Measurements from ENCODE around the gene MRPS18C. TPM values are rescaled to one million over a fixed set of nuclear protein-coding genes. Genes with fewer than 3 reads are reported as not detected.

The MRPS18C gene
- total and polyA plus RNA-seq, 2 donors (not counting 1 experiment from before 2014, with no cell fraction given) = 22.0 to 33.4 TPM

DNA sequence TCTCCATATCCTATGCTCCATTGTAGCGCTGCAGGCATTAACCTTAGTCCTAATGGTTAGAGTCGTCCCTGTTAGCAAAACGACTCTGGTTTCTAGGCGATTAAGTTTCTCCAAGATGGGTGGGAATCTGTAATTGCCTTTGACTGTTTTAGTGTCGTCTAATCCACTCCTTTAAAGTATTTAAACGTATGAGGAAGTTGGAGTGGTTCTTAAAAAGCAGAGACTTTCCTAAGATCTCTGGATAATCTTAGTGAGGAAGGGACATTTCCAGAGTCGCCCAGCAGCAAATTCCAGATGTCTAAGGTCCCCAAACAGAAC lies 285 bp downstream of the MRPS18C start:
- Histone ChIP-seq H3K4me1 (ENCODE audit: control insufficient read depth, extremely low read depth, insufficient read depth, low read length) (no peaks in the 10 kb centered on the region), H3K27ac (ENCODE audit: insufficient read depth, low read length) (peak overlapping the region; percentile 92), H3K9ac (ENCODE audit: insufficient read depth, low read length) (peak overlapping the region; percentile 80), H2AFZ (ENCODE audit: low read length) (peak overlapping the region; percentile 100), H3K4me3 (replicated peaks in 1 of 4; ENCODE audit: control extremely low read depth in 1 of 4, insufficient read depth in 1 of 4, low read depth in 3 of 4, low read length in 4 of 4) (peak overlapping the region; percentile 65 to 99 (median 90)), H3K27me3 (ENCODE audit: control insufficient read depth, insufficient read depth, low read length) (no peaks in the 10 kb centered on the region), H3K36me3 (ENCODE audit: control insufficient read depth, insufficient read depth, low read length) (peaks cover 11% of the 10 kb centered on the region), H3K4me2 (ENCODE audit: extremely low read depth, insufficient read depth, low read length) (peak overlapping the region; percentile 89), H3K79me2 (ENCODE audit: control insufficient read depth, insufficient read depth, low read length) (peaks cover 39% of the 10 kb centered on the region), H3K9me3 (ENCODE audit: control insufficient read depth, insufficient read depth, low read depth, low read length) (no peaks in the 10 kb centered on the region), H4K20me1 (ENCODE audit: control insufficient read depth, extremely low read depth, insufficient read depth, low read length) (no peaks in the 10 kb centered on the region)
- no peak for DNase-seq (ENCODE audit: low read depth in 2 of 2)
- TF ChIP-seq, protein P1, sequence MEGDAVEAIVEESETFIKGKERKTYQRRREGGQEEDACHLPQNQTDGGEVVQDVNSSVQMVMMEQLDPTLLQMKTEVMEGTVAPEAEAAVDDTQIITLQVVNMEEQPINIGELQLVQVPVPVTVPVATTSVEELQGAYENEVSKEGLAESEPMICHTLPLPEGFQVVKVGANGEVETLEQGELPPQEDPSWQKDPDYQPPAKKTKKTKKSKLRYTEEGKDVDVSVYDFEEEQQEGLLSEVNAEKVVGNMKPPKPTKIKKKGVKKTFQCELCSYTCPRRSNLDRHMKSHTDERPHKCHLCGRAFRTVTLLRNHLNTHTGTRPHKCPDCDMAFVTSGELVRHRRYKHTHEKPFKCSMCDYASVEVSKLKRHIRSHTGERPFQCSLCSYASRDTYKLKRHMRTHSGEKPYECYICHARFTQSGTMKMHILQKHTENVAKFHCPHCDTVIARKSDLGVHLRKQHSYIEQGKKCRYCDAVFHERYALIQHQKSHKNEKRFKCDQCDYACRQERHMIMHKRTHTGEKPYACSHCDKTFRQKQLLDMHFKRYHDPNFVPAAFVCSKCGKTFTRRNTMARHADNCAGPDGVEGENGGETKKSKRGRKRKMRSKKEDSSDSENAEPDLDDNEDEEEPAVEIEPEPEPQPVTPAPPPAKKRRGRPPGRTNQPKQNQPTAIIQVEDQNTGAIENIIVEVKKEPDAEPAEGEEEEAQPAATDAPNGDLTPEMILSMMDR (conservative IDR thresholded peaks at IDR 0.05 in 1 of 2, IDR thresholded peaks at IDR 0.05 in 1 of 2; ENCODE audit: low read depth in 1 of 2, low read length in 2 of 2) = no peak
- TF ChIP-seq EZH2 (IDR thresholded peaks at IDR 0.05; ENCODE audit: low read length, missing control alignments) = no peak

DNA sequence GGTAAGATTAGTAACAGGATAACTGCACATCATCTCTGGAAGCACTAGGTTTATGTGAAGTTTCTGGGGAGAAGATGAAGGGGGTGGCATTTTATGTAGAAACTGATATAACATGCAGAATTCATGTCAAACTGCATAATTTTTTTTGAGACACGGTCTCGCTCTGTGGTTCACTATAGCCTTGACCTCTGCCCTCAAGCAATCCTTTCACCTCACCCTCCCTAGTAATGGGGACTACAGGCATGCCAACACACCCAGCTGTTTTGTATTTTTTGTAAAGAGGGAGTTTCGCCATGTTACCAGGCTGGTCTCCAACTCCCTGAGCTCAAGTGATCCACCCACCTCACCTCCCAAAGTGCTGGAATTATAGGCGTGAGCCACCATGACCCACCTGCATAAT lies 17.6 kb downstream of the MRPS18C start:
- no peaks in the 10 kb centered on the region for H3K79me2 ChIP-seq (ENCODE audit: control insufficient read depth, insufficient read depth, low read length)
- no peak overlapping the region for H3K27ac ChIP-seq (ENCODE audit: insufficient read depth, low read length)
- H3K27me3 ChIP-seq (ENCODE audit: control insufficient read depth, insufficient read depth, low read length) = no peaks in the 10 kb centered on the region
- H3K9me3 ChIP-seq (ENCODE audit: control insufficient read depth, insufficient read depth, low read depth, low read length) = no peaks in the 10 kb centered on the region
- H3K4me3 ChIP-seq (replicated peaks in 1 of 4; ENCODE audit: control extremely low read depth in 1 of 4, insufficient read depth in 1 of 4, low read depth in 3 of 4, low read length in 4 of 4) = no peak overlapping the region
- TF ChIP-seq EZH2 (IDR thresholded peaks at IDR 0.05; ENCODE audit: low read length, missing control alignments) = no peak
- TF ChIP-seq, protein P1 (conservative IDR thresholded peaks at IDR 0.05 in 1 of 2, IDR thresholded peaks at IDR 0.05 in 1 of 2; ENCODE audit: low read depth in 1 of 2, low read length in 2 of 2) = no peak
- no peak overlapping the region for H2AFZ ChIP-seq (ENCODE audit: low read length)
- no peaks in the 10 kb centered on the region for H3K4me1 ChIP-seq (ENCODE audit: control insufficient read depth, extremely low read depth, insufficient read depth, low read length)
- no peak for DNase-seq (ENCODE audit: low read depth in 2 of 2)
- peaks cover 1% of the 10 kb centered on the region for H3K36me3 ChIP-seq (ENCODE audit: control insufficient read depth, insufficient read depth, low read length)
- H3K9ac ChIP-seq (ENCODE audit: insufficient read depth, low read length) = no peak overlapping the region
- H4K20me1 ChIP-seq (ENCODE audit: control insufficient read depth, extremely low read depth, insufficient read depth, low read length) = no peaks in the 10 kb centered on the region
- no peak overlapping the region for H3K4me2 ChIP-seq (ENCODE audit: extremely low read depth, insufficient read depth, low read length)

DNA sequence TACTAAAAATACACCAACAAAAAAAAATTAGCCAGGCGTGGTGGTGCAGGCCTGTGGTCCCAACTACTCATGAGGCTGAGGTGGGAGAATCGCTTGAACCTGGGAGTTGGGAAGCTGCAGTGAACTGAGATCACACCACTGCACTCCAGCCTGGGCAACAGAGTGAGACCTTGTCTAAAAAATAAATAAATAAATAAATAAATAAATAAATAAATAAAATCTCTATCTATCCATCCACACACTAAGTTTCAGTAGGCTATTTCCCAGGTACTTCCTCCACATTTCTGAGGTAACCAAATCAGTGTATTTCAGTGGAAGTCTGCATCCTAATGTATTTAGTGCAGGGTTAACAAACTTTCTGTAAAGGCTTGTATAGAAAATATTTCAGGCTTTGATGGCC lies 18.1 kb downstream of the MRPS18C start:
- no peaks in the 10 kb centered on the region for H3K27me3 ChIP-seq (ENCODE audit: control insufficient read depth, insufficient read depth, low read length)
- H3K79me2 ChIP-seq (ENCODE audit: control insufficient read depth, insufficient read depth, low read length) = no peaks in the 10 kb centered on the region
- no peaks in the 10 kb centered on the region for H4K20me1 ChIP-seq (ENCODE audit: control insufficient read depth, extremely low read depth, insufficient read depth, low read length)
- H3K27ac ChIP-seq (ENCODE audit: insufficient read depth, low read length) = no peak overlapping the region
- H3K4me1 ChIP-seq (ENCODE audit: control insufficient read depth, extremely low read depth, insufficient read depth, low read length) = no peaks in the 10 kb centered on the region
- no peak overlapping the region for H2AFZ ChIP-seq (ENCODE audit: low read length)
- DNase-seq (ENCODE audit: low read depth in 2 of 2) = no peak
- peaks cover 1% of the 10 kb centered on the region for H3K36me3 ChIP-seq (ENCODE audit: control insufficient read depth, insufficient read depth, low read length)
- H3K9me3 ChIP-seq (ENCODE audit: control insufficient read depth, insufficient read depth, low read depth, low read length) = no peaks in the 10 kb centered on the region
- no peak overlapping the region for H3K4me2 ChIP-seq (ENCODE audit: extremely low read depth, insufficient read depth, low read length)
- H3K4me3 ChIP-seq (replicated peaks in 1 of 4; ENCODE audit: control extremely low read depth in 1 of 4, insufficient read depth in 1 of 4, low read depth in 3 of 4, low read length in 4 of 4) = no peak overlapping the region
- H3K9ac ChIP-seq (ENCODE audit: insufficient read depth, low read length) = no peak overlapping the region
- TF ChIP-seq, protein P1 (conservative IDR thresholded peaks at IDR 0.05 in 1 of 2, IDR thresholded peaks at IDR 0.05 in 1 of 2; ENCODE audit: low read depth in 1 of 2, low read length in 2 of 2) = no peak
- no peak for TF ChIP-seq EZH2 (IDR thresholded peaks at IDR 0.05; ENCODE audit: low read length, missing control alignments)

Measured in fibroblast of lung (primary cell).